OCI-LY7 (cell line): ENCODE measurements around the gene KIF3A.

Experiments
- CTCF ChIP-seq: fragments of 200-600 bp; sonication (generic); conservative IDR thresholded peaks from 2 replicates; pipeline ENCODE4 v1.5.1; 2014; ENCODE audit warnings: mild to moderate bottlenecking, antibody characterized with exemption, low read length, moderate library complexity, mixed read lengths
- EZH2phosphoT487 ChIP-seq: fragments of 200-600 bp; sonication (generic); IDR thresholded peaks from 2 replicates; pipeline ENCODE4 v1.6.1; 2018; ENCODE audit warnings: low read depth, borderline replicate concordance, mild to moderate bottlenecking, mixed run types, antibody characterized with exemption, low read length, moderate library complexity, mixed read lengths

- TF ChIP-seq CTCF (no peak), EZH2phosphoT487 (no peak)
These were observed 23.4 kb upstream of the KIF3A start for GRCh38 chr5:132760601-132761317.
